ENCODE measurements around the gene ZBTB38.
A peak's percentile ranks its signal among the peaks of the same experiment; 100 is the strongest.

ZBTB38 gene

GRCh38 chr3:141405591-141405990, 37.3 kb downstream of the ZBTB38 start:
- DNase-seq = peak; percentile 76

- DNase-seq = no peak
Observed at GRCh38 chr3:141406265-141406664, 38.0 kb downstream of the ZBTB38 start.

GRCh38 chr3:141407047-141407446, 38.7 kb downstream of the ZBTB38 start:
- DNase-seq = peak; percentile 97

GRCh38 chr3:141407825-141408224, 39.5 kb downstream of the ZBTB38 start:
- no peak for DNase-seq

- DNase-seq = peak; percentile 61
Observed at GRCh38 chr3:141408596-141408995, 40.3 kb downstream of the ZBTB38 start.

GRCh38 chr3:141409940-141410241, 41.6 kb downstream of the ZBTB38 start:
- DNase-seq = no peak

GRCh38 chr3:141410408-141410807, 42.1 kb downstream of the ZBTB38 start:
- DNase-seq = no peak

- no peak for DNase-seq
Observed at GRCh38 chr3:141410846-141411245, 42.5 kb downstream of the ZBTB38 start.

- no peak for DNase-seq
Observed at GRCh38 chr3:141411251-141411771, 43.0 kb downstream of the ZBTB38 start.

GRCh38 chr3:141412087-141412935, 44.0 kb downstream of the ZBTB38 start:
- DNase-seq = peak; percentile 87

- DNase-seq = peak; percentile 54
Observed at GRCh38 chr3:141412936-141413354, 44.6 kb downstream of the ZBTB38 start.

- DNase-seq = no peak
Observed at GRCh38 chr3:141413391-141413790, 45.1 kb downstream of the ZBTB38 start.

GRCh38 chr3:141413801-141414689, 45.7 kb downstream of the ZBTB38 start:
- DNase-seq = peak; percentile 79

GRCh38 chr3:141414800-141415462, 46.6 kb downstream of the ZBTB38 start:
- DNase-seq = no peak

GRCh38 chr3:141415953-141416352, 47.6 kb downstream of the ZBTB38 start:
- no peak for DNase-seq

Measured in fibroblast of skin of back (primary cell).